Stimulated activated CD8-positive, alpha-beta memory T cell treated with anti-CD3 and anti-CD28 coated beads, Interleukin-7, amount 100 ng/mL, for 48 hours (primary cell): Measurements from ENCODE around the gene KRT84.

ENCODE experiments used
- DNase-seq, 2 donors: peaks; one replicate each; pipeline ENCODE4 v3.0.0-alpha.2; 2020; ENCODE audit warnings: low read depth in 1 of 2; ENCODE audit errors: extremely low read depth in 1 of 2

KRT84 gene, protein sequence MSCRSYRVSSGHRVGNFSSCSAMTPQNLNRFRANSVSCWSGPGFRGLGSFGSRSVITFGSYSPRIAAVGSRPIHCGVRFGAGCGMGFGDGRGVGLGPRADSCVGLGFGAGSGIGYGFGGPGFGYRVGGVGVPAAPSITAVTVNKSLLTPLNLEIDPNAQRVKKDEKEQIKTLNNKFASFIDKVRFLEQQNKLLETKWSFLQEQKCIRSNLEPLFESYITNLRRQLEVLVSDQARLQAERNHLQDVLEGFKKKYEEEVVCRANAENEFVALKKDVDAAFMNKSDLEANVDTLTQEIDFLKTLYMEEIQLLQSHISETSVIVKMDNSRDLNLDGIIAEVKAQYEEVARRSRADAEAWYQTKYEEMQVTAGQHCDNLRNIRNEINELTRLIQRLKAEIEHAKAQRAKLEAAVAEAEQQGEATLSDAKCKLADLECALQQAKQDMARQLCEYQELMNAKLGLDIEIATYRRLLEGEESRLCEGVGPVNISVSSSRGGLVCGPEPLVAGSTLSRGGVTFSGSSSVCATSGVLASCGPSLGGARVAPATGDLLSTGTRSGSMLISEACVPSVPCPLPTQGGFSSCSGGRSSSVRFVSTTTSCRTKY

DNA sequence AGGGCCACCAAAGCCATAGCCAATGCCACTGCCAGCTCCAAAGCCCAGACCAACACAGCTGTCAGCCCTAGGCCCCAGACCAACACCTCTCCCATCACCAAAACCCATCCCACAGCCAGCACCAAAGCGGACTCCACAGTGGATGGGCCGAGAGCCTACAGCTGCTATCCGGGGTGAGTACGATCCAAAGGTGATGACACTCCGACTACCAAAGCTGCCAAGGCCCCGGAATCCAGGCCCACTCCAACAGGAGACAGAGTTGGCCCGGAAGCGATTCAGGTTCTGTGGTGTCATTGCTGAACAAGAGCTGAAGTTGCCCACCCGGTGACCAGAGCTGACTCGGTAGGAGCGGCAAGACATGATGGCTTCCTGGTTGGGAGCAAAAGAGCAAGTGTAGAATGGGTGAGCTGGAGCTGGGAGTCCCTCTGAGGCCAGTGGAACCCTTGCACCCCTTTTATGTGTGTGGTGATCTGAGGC, at the start of gene KRT84:
Gene KRT84 (minus strand): TSS at position 427 of the 477 bp plus-strand sequence. CDS start 67 bp downstream, at position 360.
- DNase-seq = no peak

DNA sequence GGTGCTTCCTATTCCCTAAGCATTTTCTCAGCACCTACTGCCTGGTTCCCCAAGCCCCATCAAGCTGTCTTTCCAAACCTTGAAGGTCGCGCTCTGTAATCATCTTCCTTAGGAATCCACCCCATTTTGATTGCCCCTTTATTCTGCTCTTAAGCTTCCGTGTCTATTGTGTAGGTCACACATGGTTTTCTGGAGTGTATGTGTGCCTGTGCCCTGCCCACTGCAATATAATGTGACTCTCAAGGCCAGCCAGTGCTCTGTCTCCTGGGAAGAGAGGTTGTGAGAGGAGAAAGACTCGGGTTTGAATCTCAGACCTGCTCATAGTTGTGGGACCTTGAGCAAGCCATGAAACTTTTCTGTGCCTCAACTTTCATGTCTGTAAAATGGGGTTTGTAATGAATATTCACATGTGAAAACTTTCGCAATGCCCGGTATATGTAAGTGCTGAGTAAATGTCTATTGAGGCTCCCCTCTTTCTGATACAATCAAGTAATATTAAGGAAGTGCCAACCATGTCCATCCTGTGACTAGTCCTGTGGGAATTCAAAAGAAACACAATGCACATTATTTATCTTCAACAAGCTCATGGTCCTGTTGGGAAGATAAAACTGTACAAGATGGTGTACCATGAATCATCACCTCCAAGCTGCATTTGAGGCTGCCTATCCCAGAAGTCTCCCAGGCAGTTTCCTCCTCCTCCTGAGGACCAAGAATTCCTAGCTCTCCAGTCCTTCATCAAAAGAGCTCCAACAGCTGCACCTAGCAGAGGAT, 49.5 kb upstream of the KRT84 start:
- no peak for DNase-seq

- DNase-seq = no peak
Measured at GRCh38 chr12:52434081-52434733, 48.8 kb upstream of the KRT84 start, which contains the start of gene KRT75. TSS of gene KRT75 (minus strand) at chr12:52434371. CDS start at chr12:52434304, 67 bp downstream.

GRCh38 chr12:52433501-52434080, 48.1 kb upstream of the KRT84 start:
- no peak for DNase-seq

GRCh38 chr12:52432559-52433207, 47.2 kb upstream of the KRT84 start:
- no peak for DNase-seq

DNA sequence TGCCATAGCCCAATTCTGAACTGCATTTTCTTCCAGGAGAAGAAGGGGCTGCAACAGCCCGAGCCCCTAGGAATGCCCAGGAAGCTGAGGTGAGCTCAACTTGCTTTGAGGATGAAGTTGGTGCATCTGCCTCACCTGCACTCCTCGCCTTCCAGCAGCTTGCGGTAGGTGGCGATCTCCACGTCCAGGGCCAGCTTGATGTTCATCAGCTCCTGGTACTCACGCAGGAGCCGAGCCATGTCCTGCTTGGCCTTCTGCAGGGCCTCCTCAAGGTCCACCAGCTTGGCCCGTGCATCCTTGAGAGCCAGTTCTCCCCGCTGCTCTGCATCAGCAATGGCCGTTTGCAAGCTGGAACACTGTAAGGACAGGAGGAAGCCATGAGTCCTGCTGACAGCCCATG, 42.7 kb upstream of the KRT84 start:
- DNase-seq = no peak

DNA sequence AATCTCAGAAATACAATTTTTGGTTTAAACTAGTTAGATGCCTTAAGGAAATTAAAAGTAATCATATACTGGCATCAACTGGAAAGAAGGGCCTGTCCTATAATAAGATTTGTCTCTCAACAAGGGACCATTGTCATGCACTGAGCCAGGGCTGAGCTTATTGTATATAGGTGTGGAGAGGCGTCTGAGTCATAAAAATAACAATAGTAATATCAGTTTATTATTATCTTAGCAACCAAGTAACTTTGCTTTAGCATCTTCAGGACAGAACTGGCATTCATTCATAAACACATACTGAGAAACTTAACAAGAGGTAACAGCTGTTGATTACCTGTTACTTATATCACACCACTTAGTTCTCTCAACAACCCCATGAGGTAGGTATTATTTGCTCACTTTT, 41.6 kb upstream of the KRT84 start:
- no peak for DNase-seq

DNA sequence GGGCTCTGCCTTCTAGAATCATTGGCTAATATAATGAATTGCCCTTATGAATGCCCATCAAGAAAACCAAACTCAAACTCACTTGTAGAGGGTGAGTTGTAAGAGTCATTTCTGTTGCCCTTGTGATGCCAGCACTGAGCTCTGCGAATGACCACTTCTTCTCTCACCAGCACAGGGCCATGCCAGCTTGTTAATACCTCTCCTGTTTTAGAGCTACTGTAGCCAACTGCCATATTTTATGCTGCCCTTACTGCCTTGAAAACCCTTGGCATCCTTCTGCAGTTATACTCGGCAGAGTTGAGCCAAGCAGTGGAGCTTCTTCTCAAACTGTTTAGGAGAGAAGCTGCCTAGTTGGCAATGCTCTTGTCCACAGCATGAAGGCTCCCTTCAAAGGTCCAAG, 40.6 kb upstream of the KRT84 start:
- no peak for DNase-seq

DNA sequence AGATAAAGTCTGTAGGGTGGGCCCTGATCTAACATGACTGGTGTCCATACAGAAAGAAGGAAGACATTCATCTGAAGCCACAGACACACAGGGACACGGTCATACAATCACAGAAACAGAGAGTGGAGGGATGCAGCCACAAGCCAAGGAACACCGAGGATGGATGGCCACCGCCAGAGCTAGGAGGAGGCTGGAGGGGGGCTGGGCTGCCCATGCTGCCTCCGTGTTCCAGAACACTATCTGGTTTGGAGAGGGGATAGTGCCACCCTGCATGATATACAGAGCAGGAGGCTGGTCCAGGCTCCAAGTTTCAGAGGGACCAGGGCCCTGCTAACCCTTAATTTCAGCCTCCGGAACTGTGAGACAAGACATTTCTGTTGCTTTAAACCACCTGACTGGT, 40.0 kb upstream of the KRT84 start:
- DNase-seq = no peak

DNA sequence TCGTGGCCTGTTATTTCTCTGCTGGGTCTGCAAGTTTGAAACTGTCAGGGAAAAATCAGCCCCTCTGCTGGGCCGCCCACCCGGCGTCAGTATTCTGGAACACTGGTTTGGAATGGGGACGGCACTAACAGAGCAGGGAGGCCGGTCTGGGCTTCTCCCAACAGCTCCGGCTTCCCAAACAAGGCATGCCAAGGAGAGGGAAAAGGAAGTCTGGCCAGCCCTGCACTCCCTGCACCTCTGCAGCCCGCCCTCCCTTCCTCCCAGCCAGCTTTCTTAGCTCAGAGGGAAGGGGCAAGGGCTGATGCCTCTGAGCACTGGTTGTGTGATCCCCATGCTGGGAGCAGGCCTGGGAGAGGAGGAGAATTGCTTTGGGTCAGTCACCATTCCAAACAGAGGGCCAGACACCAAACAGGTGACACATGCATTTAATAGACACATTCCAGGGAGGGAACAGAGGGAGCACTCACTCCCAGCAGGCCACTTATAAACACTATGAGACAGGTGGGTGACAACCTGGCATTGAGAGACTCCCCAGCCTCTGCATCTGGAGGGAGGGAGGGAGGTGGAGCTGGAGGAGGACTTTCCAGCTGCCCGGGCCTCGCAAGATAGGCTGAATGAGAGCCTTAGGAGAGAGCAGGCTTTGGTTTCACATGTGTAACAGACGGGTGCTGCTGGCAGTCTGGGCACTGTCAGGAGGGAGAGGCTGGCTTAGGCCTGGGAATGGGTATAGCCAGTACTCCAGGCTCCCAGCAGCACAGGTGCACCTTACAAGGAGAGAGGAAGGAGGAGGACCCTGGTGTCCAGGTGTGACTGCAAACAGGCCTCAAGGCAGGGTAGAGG, 38.4 kb upstream of the KRT84 start:
- no peak for DNase-seq

- DNase-seq = no peak
Measured at GRCh38 chr12:52423035-52423434, 37.6 kb upstream of the KRT84 start.

DNA sequence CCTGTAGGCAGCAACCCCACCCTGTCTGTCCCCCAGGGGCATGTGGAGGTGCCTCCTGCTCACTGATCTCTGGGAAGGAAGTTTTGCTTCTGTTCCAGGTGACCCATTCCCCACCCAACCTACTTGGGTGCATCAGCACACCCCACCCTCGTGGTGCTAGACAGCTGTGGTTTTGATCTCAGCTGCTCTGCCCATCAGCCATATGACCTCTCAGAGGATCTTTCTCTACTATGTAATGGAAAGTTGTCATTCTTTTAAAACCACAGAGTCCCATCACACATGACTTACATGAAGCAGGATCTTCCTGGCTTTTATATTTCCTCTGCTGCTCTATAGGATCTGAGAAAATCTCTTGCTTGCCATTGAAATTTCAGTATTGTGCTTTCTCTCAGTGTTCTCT, 34.2 kb upstream of the KRT84 start:
- DNase-seq = no peak

DNA sequence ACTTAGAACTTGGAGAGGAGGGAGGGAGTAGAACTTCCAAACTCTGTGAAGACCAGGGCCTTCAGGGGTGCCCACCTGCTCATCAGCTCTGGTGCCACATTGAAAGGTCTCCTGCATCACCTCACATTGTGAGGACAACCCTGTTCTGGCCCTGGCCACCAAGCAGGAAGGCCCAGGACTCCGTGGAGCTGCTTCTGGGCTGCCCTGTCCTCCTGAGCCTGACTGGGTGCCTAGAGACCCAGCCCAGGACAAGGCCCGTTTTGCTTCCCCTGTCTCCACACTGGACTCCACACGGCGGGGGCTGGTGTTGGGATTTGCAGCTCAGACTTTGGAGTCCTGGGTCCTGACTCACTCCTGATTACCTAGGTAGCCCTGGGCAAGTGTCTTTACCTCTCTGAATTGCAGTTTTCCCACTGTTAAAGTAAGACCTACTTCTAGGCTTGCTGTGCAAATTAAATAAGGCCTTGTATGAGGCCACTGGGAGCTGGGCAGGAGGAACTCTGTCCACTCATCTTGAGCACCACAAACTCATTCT, 33.2 kb upstream of the KRT84 start:
- DNase-seq = no peak

- no peak for DNase-seq
Measured at GRCh38 chr12:52417740-52418139, 32.3 kb upstream of the KRT84 start.

DNA sequence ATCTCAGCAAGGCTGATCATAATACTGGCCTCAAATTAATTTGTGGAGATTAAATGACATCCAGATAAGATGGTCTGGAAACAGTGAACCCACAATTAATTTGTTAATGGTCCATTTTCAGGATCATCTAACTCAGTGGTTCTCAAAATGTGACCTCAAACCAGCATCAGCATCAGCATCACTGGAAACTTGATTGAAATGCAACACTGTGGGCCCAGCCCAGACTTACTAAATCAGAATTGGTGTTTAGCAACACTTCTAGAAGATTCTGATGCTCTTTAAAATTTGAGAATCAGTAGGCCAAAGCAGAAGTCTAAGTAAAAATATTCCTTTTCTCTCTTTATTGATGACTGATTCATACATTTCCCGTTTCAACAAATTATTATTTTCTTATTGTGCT, 31.3 kb upstream of the KRT84 start:
- no peak for DNase-seq

DNA sequence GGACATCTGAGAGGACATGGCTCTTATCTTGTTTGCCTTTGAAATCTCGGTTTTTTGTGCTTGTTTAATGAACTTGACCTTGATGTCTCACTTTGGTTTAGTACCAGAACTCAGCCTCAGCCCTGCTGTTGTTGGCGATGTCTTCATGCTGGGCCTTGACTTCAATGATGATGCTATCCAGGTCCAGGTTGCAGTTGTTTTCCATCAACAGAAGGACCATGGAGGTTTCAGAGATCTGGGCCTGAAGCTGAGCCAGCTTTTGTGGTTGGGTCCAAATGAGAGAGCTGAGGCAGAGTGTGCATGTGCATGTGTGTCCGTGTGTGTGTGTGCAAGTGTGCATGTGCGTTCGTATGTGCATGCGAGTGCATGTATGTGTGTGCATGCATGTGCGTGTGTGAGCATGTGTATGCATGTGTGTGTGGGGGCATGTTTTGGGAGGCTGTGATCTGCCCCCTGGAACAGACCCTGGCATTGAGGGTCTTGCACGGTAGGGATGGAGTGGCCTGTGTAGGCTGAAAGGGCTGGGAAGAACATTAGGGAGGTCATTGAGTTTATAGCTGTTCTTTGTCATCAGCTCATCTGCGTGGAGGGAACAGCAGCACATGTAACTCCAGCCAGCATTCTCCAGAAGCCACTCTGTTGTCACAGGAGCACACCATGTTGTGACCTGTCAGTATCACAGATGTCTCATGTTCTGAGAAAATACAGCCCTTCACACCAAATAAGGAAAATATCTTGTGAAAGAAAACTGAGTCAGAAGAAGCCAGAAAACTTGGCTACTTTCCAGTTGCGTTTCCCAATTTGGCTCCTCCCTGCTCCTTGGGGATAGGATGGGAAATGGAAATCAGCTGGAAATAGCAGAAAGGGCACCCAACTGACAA, 30.7 kb upstream of the KRT84 start:
- DNase-seq = no peak

DNA sequence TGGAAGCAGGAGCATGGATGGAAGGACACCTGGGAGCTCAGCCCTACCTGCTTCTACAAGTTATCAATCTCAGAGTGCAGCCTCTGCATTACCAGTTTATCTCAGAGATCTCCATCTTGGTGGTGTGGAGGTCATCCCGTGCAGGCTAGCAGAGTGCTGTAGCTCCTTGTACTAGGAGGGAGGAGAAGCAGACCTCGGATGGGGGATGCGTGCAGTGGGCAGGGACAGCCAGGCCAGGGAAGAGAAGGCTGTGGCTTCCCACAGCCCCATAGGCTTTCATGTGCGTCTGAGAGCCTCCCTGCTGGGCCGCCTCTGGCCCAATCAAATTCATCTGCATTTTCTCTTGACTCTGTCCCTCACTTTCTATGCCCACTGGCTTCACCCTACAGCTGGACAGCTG, 29.5 kb upstream of the KRT84 start:
- DNase-seq = no peak

DNA sequence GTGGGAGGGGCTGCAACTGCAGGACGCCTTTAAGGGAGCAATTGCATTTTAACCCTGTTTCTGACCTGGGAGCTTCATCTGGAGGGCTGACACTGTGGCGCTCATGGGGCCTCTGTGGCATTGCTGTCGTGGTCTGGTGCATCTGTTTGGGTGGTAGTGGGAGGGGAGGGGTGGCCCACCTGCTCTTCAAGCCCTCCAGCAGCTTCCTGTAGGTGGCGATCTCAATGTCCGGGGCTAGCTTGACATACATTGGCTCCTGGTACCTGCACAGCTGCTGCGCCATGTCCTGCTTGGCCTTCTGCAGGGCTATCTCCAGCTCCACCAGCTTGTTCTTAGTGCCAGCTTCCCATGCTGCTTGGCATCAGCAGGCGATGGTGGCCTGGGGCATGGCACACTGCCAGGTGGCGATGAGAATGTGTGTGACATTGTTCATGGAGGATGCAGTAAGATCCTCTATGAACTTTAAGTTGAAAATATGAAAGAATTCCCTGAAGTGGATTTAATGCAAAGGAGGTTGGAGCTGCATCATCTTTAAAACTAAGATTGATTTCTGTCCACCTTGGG, 28.4 kb upstream of the KRT84 start:
- no peak for DNase-seq
